GM06990 (cell line): ENCODE results near the gene MISFA.
A peak's percentile ranks its signal among the peaks of the same experiment; 100 is the strongest.

Experiments used
- DNase-seq: peaks from one replicate; pipeline ENCODE4 v3.0.0-alpha.2; 2011; ENCODE audit not compliant: insufficient read length; ENCODE audit errors: extremely low read depth
- H3K27me3 ChIP-seq: replicated peaks from 2 replicates; pipeline ENCODE4 v1.6.0; 2011; ENCODE audit warnings: low read length; ENCODE audit not compliant: control insufficient read depth, insufficient read depth
- H3K36me3 ChIP-seq: 2 replicates; pipeline ENCODE4 v1.5.1; 2011; ENCODE audit warnings: low read length; ENCODE audit not compliant: control insufficient read depth, insufficient read depth
- H3K4me3 ChIP-seq: replicated peaks from 2 replicates; pipeline ENCODE4 v1.5.1; 2011; ENCODE audit warnings: low read depth, mild to moderate bottlenecking, control low read depth, low read length
- CTCF ChIP-seq: IDR thresholded peaks from 2 replicates; pipeline ENCODE4 v1.5.1; 2011; ENCODE audit warnings: low read length, control low read depth, mild to moderate bottlenecking, inconsistent platforms; ENCODE audit not compliant: insufficient read depth, poor library complexity, severe bottlenecking

MISFA gene

GRCh38 chr11:18575361-18575760 is 24.2 kb upstream of the MISFA start:
- Histone ChIP-seq H3K36me3 (peaks cover 4% of the 10 kb centered on the region), H3K27me3 (no peaks in the 10 kb centered on the region), H3K4me3 (no peak overlapping the region)
- no peak for DNase-seq
- TF ChIP-seq CTCF: no peak

GRCh38 chr11:18578975-18579598 is 20.5 kb upstream of the MISFA start:
- H3K27me3 ChIP-seq: no peaks in the 10 kb centered on the region
- H3K36me3 ChIP-seq: peaks cover 2% of the 10 kb centered on the region
- no peak for TF ChIP-seq CTCF
- DNase-seq: peak; percentile 7
- H3K4me3 ChIP-seq: no peak overlapping the region

- Histone ChIP-seq H3K4me3 (no peak overlapping the region), H3K36me3 (peaks cover 2% of the 10 kb centered on the region; the same call in 1 of the 2 replicates), H3K27me3 (no peaks in the 10 kb centered on the region)
- DNase-seq: no peak
- TF ChIP-seq CTCF: no peak
Measured at GRCh38 chr11:18580113-18580766, 19.3 kb upstream of the MISFA start.

- DNase-seq: no peak
- no peaks in the 10 kb centered on the region for H3K36me3 ChIP-seq
- no peak overlapping the region for H3K4me3 ChIP-seq
- H3K27me3 ChIP-seq: no peaks in the 10 kb centered on the region
- no peak for TF ChIP-seq CTCF
Measured at GRCh38 chr11:18581825-18582224, 17.8 kb upstream of the MISFA start.

GRCh38 chr11:18588297-18589252 is 11.0 kb upstream of the MISFA start, which contains the start of gene UEVLD:
TSS of gene UEVLD (minus strand) at chr11:18588734. CDS start at chr11:18588654, 80 bp downstream.
- Histone ChIP-seq H3K27me3 (no peaks in the 10 kb centered on the region), H3K36me3 (no peaks in the 10 kb centered on the region), H3K4me3 (peak within 1 kb of the TSS; percentile 84)
- TF ChIP-seq CTCF: no peak
- DNase-seq: peak; percentile 82
